Fibroblast of the aortic adventitia (primary cell): Measurements from ENCODE around the gene EXOC4. TPM values are rescaled to one million over a fixed set of nuclear protein-coding genes. Genes with fewer than 3 reads are reported as not detected.
A peak's percentile ranks its signal among the peaks of the same experiment; 100 is the strongest.

Source experiments
- DNase-seq: peaks from one replicate; pipeline ENCODE4 v3.0.0-alpha.2; 2010; ENCODE audit warnings: low read depth
- H3K4me3 ChIP-seq: 2 replicates; pipeline ENCODE4 v1.5.1; 2011; ENCODE audit warnings: low read depth, mild to moderate bottlenecking, control low read depth, low read length, moderate library complexity
- total RNA-seq: library from RNA; depleted of rRNA; stranded (reverse); fragments of >200 nt; gene quantifications from 2 replicates; pipeline ENCODE4 v1.2.3, GENCODE V29; 2012; ENCODE audit warnings: low replicate concordance
- TF ChIP-seq, protein P1 (sequence below): IDR thresholded peaks from 2 replicates; pipeline ENCODE4 v1.5.1; 2011; ENCODE audit warnings: mild to moderate bottlenecking, low read length, control low read depth, inconsistent platforms; ENCODE audit not compliant: insufficient read depth

Gene EXOC4
- total RNA-seq, 1 donor, result 105 TPM

- H3K4me3 ChIP-seq, result no peak overlapping the region
- no peak for DNase-seq
- TF ChIP-seq, protein P1, sequence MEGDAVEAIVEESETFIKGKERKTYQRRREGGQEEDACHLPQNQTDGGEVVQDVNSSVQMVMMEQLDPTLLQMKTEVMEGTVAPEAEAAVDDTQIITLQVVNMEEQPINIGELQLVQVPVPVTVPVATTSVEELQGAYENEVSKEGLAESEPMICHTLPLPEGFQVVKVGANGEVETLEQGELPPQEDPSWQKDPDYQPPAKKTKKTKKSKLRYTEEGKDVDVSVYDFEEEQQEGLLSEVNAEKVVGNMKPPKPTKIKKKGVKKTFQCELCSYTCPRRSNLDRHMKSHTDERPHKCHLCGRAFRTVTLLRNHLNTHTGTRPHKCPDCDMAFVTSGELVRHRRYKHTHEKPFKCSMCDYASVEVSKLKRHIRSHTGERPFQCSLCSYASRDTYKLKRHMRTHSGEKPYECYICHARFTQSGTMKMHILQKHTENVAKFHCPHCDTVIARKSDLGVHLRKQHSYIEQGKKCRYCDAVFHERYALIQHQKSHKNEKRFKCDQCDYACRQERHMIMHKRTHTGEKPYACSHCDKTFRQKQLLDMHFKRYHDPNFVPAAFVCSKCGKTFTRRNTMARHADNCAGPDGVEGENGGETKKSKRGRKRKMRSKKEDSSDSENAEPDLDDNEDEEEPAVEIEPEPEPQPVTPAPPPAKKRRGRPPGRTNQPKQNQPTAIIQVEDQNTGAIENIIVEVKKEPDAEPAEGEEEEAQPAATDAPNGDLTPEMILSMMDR, result no peak
Measured at GRCh38 chr7:133360201-133360600, 107.3 kb downstream of the EXOC4 start.

- TF ChIP-seq, protein P1, result no peak
- no peak for DNase-seq
- H3K4me3 ChIP-seq, result no peak overlapping the region
Measured at GRCh38 chr7:133361806-133362205, 108.9 kb downstream of the EXOC4 start.

- no peak overlapping the region for H3K4me3 ChIP-seq
- TF ChIP-seq, protein P1, result peak; percentile 0
- DNase-seq, result peak; percentile 92
Measured at GRCh38 chr7:133364959-133365690, 112.2 kb downstream of the EXOC4 start.

DNA sequence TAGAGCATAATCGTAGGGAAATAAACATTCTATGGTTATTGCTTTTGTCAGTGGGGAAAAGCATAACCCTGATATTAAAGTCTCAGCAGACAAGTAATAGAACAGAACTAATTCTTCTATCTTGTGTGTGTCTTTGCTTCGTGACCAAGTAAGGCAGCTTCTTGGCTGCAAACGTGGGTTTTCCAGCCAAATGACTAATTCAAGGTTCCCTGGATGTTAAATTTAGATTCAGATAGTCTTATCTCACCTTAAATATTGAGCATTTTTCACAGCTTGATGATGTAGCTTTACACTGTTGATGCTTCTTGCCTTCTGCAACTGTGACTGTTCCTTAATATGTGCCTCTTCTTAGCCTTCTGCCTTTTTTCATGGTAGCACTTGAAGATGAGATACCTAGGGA, 113.0 kb downstream of the EXOC4 start:
- TF ChIP-seq, protein P1, result no peak
- peak; percentile 81 for DNase-seq
- no peak overlapping the region for H3K4me3 ChIP-seq

GRCh38 chr7:133367561-133367960, 114.7 kb downstream of the EXOC4 start:
- no peak for DNase-seq
- H3K4me3 ChIP-seq, result no peak overlapping the region
- TF ChIP-seq, protein P1, result no peak

DNA sequence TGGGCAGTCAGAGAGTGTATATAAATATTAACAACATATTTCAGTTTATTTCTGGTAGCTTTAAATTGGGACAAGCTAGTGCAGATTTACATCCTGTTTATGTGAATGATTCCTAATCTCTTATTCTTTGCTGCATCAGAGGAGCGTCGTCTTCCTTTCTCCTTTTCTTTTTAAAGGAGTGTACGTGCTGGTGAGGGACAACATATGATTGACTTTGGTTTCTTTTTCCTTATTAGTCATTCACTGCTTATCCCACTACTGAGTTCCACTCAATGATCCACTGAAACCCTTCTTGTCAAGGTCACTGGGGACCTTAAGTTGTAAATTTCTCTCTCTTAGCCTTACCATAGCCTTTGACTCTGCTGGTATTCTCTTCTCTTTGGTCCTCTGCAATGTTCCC, 116.3 kb downstream of the EXOC4 start:
- TF ChIP-seq, protein P1, result no peak
- DNase-seq, result no peak
- H3K4me3 ChIP-seq, result no peak overlapping the region

GRCh38 chr7:133371616-133372015, 118.7 kb downstream of the EXOC4 start:
- TF ChIP-seq, protein P1, result no peak
- no peak overlapping the region for H3K4me3 ChIP-seq
- DNase-seq, result no peak
